HG02798 (cell line): ENCODE results near the gene ERAL1.
"Not testable (repeated sequence)": the region's sequence is repeated elsewhere in the genome, so short reads cannot be mapped to it uniquely, and the experiment has no call there.

Experiments
- ATAC-seq: cut with Tn5 transposase; IDR thresholded peaks from one replicate; pipeline ENCODE4 v1.9.1; 2021; ENCODE audit warnings: mild to moderate bottlenecking; ENCODE audit not compliant: unreplicated experiment, poor library complexity

The ERAL1 gene

GRCh38 chr17:28854457-28855335 lies at the start of gene ERAL1:
TSS of gene ERAL1 (plus strand) at chr17:28855016. CDS start at chr17:28855035, 19 bp downstream.
- ATAC-seq = peak; percentile 97

- ATAC-seq = no peak
Measured at GRCh38 chr17:28807925-28808634, 46.7 kb upstream of the ERAL1 start.

GRCh38 chr17:28810437-28810836 lies 44.4 kb upstream of the ERAL1 start:
- ATAC-seq = no peak

GRCh38 chr17:28811651-28812090 lies 43.1 kb upstream of the ERAL1 start:
- ATAC-seq = no peak

GRCh38 chr17:28812091-28812747 lies 42.6 kb upstream of the ERAL1 start:
- ATAC-seq = peak; percentile 99

DNA sequence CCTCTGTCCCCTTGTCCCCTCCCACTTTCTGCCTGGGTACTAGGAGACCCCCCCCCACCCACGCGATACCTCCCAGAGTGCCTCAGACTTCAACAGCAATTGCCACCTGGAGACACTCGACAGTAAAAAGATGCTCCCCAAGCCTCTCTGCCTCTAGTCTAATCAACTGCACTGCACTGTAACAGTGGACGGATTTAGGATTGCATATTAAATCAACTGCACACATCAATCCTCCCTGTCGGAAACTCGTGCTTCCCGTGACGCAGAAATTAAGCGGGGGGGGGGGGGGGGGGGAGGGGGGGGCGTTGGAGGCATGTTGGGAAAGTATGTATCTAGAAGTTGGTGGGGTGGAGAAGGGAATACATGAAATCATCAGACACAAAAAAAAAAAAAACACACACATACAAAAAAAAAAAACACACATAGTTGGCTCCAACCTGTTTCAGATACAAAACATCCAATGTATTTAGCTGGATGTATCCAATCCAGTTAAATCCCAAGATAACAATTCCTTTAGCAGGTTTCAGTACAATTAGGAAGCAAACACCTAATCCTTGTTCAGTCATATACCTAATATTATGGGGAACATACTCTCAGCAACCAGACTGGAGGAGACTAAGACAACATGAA lies 42.0 kb upstream of the ERAL1 start:
- ATAC-seq = no peak

DNA sequence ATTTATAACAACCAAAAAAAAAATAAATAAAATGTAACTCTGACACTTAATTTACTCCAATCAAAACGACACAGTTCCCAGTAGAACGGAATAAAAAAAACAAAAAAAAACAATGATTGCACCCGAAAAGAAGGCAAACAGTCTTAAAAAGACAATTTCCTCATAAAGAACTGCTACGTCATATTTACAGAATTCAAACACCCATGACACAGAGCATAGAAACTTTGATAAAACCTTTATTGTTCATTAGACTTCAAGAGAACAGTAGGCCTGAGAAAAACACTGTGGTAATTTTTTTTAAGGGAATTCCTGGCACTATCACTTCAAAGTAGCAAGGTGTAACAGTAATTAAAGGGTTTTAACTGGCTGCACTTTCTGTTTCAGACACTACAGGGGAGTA lies 38.3 kb upstream of the ERAL1 start:
- ATAC-seq = no peak

- no peak for ATAC-seq
Measured at GRCh38 chr17:28818819-28819221, 36.0 kb upstream of the ERAL1 start.

- ATAC-seq = no peak
Measured at GRCh38 chr17:28819582-28819981, 35.2 kb upstream of the ERAL1 start.

- no peak for ATAC-seq
Measured at GRCh38 chr17:28827672-28828071, 27.1 kb upstream of the ERAL1 start.

DNA sequence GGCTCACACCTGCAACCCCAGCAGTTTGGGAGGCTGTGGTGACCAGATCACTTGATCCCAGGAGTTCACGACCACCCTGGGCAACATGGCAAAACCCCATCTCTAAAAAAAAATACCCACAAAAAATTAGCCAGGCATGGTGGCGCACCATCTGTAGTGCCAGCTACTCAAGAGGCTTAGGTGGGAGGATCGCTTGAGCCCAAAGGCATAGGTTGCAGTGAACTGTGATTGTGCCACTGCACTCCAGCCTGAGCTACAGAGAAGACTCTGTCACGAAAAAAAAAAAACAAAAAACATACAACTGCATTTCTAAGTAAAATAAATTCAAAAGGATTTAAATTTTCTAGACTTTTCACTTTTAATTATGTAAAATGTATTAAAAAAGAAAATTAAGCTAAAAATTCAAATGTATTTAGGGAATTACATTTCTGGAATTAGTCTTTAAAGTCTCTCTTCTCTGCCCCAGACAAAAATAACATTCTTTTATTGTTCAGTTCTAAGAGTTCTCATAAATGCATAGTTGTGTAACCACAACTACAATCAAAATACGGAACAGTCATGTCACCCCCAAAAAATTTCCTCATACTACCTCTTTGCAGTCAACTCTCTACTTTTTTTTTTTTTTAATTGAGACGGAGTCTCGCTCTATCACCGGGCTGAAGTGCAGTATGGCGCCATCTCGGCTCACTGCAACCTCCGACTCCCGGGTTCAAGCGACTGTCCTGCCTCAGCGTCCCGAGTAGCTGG lies 26.3 kb upstream of the ERAL1 start:
- ATAC-seq = no peak

DNA sequence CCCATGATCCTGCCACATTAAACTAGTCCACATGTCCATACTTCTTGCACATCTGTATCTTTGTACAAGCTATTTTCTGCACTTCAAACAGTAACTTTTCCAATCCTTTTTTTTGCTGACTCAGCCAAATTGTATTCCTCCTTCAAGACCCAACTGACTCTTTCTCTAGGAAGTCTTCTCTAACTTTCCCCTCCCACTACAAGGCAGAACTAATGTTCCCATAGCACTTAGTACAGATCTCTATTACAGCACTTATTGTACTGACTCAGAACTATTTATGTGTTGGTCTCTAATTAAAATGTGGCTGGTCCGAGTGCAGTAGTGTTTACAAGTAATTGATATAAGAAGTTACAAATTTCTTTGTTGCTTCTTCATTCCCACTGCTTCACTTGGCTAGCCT lies 20.4 kb upstream of the ERAL1 start:
- ATAC-seq = no peak

DNA sequence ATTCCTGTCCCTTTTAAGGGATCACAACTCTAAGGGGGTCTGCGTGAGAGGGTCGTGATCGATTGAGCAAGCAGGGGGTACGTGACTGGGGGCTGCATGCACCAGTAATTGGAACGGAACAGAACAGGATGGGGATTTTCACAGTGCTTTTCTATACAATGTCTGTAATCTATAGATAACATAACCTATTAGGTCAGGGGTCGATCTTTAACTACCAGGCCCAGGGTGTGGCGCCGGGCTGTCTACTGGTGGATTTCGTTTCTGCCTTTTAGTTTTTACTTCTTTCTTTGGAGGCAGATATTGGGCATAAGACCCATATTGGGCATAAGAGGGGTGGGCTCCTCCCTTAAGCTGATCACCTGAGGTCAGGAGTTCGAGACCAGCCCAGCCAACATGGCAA lies 18.3 kb upstream of the ERAL1 start:
- ATAC-seq = not testable (repeated sequence)

DNA sequence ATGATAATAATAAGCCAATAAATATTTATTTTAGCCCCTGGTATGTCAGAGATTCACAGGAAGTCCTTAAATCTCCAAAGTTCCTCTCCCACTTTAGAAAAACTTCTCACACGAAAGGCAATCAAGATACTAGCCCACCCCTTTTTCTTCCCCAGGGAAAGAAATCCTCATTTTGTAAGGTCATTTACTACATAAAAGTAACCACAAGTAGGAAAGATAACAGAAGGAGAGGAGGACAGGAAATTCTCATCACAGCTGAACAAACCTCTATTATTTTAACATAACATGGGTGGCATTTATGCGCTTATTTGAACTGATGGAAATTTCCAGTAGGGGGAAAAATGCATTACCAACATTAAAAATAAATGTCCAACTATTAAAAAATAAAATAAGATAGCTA lies 15.6 kb upstream of the ERAL1 start:
- ATAC-seq = no peak

GRCh38 chr17:28841901-28842281 lies 12.9 kb upstream of the ERAL1 start:
- ATAC-seq = no peak

DNA sequence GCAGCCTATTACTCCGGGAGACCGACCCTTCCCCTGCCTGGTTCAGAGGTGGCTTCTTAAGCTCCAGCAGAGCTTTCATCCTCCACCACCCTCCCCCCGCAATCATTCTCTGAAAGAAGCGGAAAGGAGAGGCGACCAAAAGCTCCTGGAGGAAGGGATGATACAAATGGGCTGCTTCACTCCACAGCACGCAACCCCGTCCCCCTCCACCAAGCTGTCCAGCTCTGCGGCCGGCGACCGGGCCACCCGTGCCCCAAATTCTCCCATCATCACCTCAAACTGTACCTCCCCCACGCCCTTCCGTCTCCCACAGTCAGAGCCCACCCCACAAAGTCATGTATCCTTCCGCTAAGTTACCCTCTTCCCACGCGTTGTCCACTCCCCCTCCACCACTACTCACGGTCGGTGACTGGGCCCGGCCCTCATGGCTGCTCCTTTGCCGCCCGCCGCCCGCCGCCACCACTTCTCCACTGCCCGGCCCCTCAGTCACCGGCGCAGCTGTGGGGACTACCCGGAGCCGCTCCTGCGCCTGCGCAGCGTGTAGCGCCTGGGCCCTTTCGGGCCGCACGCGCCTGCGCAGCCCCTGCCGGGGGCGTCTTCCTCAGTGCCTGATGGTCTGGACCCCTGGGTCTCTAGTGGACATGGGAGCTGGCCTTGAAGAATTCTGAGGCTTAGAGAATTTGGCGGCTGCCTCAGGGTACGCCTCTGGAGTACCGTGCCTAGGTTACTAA lies 12.4 kb upstream of the ERAL1 start, which contains the start of gene FAM222B:
Gene FAM222B, minus strand, starts transcription at position 509 of the 731 bp plus-strand sequence. CDS start 76,123 bp downstream, outside the sequence.
- peak; percentile 92 for ATAC-seq

DNA sequence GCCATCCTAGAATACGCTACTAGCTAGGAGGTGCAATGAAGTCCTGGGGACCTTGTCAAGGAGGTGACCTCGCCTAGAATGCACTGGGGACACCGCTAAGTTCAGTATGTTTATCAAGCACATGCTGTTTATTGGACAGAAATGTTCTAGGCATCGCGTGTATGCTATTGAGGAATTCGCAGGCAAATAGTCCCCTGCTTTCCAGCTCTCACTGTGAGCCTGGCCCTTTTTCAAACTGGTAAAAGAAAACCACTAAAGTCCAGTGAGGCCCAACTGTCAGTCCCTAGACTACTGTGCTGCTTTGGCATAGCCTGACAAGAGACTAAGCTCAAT lies 11.0 kb upstream of the ERAL1 start:
- no peak for ATAC-seq

- ATAC-seq = no peak
Measured at GRCh38 chr17:28846231-28846630, 8.6 kb upstream of the ERAL1 start.

DNA sequence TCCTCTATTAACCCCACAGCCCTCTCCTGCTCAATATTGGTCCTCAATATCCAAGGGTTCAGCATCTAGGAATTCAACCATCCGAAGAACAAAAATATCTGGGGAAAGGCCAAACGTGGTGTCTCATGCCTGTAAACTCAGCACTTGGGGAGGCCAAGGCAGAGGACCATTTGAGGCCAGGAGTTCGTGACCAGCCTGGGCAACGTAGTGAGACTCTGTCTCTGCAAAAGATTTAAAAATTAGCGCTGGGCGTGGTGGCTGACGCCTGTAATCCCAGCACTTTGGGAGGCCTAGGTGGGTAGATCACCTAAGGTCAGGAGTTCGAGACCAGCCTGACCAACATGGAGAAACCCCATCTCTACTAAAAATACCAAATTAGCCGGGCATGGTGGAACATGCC lies 8.1 kb upstream of the ERAL1 start:
- ATAC-seq = not testable (repeated sequence)
